Measurements from ENCODE around the gene PADI4. TPM values are rescaled to one million over a fixed set of nuclear protein-coding genes. Genes with fewer than 3 reads are reported as not detected.

The PADI4 gene
- total RNA-seq, 2 donors from 2014 or later: not detected

DNA sequence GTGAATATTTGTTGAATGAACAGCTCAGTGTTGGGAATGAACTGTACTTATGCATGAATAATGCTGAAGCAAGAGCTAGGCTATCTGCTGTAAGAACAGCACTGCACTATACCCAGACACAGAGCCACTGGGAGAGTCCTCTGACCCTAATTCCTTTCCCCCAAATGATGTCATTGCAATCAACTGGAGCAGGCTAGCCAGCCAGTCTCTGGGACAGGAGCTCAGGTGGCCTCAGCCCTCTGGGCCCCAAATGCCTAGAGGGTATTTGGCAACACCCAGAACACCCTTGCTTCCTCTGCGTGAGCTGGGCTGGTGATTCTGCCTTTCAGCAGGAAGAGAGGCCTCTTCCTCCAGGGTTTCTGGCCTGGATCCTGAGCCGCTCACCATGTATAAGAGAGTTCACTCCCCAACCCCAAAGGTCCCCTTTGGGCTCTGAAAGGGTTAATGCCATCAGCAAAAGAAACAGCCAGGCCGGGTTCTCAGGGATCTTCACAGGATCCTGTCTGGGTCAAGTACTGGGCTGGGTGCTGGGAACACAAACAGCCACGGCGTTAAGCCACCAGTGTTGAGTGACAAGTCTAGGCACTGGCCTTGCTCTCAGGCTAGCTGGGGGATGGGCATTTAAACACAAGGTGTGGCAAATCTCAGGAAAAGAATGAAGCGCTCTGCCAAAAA lies 3.7 kb upstream of the PADI4 start:
- ATAC-seq: no peak
- H3K4me1 ChIP-seq: no peaks in the 10 kb centered on the region
- TF ChIP-seq POLR2A (IDR thresholded peaks at IDR 0.05): no peak
- TF ChIP-seq, protein P1, sequence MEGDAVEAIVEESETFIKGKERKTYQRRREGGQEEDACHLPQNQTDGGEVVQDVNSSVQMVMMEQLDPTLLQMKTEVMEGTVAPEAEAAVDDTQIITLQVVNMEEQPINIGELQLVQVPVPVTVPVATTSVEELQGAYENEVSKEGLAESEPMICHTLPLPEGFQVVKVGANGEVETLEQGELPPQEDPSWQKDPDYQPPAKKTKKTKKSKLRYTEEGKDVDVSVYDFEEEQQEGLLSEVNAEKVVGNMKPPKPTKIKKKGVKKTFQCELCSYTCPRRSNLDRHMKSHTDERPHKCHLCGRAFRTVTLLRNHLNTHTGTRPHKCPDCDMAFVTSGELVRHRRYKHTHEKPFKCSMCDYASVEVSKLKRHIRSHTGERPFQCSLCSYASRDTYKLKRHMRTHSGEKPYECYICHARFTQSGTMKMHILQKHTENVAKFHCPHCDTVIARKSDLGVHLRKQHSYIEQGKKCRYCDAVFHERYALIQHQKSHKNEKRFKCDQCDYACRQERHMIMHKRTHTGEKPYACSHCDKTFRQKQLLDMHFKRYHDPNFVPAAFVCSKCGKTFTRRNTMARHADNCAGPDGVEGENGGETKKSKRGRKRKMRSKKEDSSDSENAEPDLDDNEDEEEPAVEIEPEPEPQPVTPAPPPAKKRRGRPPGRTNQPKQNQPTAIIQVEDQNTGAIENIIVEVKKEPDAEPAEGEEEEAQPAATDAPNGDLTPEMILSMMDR (IDR thresholded peaks at IDR 0.05): no peak
- H3K4me3 ChIP-seq: no peak overlapping the region
- no peak overlapping the region for H3K27ac ChIP-seq
- intact Hi-C loops (cut with DNase I): no loop called here
- H3K9me3 ChIP-seq: no peaks in the 10 kb centered on the region
- no peaks in the 10 kb centered on the region for H3K36me3 ChIP-seq (replicated peaks in 1 of 2; ENCODE audit: insufficient read depth in 1 of 2, low read depth in 2 of 2)
- no peaks in the 10 kb centered on the region for H3K27me3 ChIP-seq
- WGBS, 2 donors: 23 to 27% methylated on average over 4 to 6 of the region's 6 CpGs
- peak in 1 of 4 donors; percentile 13 for DNase-seq

DNA sequence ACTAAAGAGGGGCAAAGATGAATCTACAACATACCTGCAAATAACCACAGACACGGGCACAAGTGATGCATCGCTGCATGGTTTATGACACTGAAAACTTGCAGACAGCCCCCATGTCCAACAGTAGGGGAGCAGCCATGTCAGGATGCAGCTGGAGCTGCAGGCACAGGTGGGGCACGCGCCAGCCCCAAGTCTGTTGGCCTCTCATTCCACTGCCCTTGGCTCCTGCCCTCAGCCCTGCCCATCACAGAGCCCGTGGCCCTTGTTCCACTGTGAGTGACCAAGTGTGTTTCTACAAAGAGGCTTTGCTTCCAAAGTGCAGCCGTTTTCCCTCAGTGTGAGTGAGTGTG lies 3.2 kb upstream of the PADI4 start:
- Histone ChIP-seq H3K27me3 (no peaks in the 10 kb centered on the region), H3K36me3 (replicated peaks in 1 of 2; ENCODE audit: insufficient read depth in 1 of 2, low read depth in 2 of 2) (no peaks in the 10 kb centered on the region), H3K9me3 (no peaks in the 10 kb centered on the region), H3K27ac (no peak overlapping the region), H3K4me1 (no peaks in the 10 kb centered on the region), H3K4me3 (no peak overlapping the region)
- DNase-seq (no peak), ATAC-seq (no peak)
- intact Hi-C loops (cut with DNase I): no loop called here
- 59 to 60% methylated on average over 5 to 6 of the region's 6 CpGs for WGBS, 2 donors
- TF ChIP-seq, protein P1 (IDR thresholded peaks at IDR 0.05): no peak
- no peak for TF ChIP-seq POLR2A (IDR thresholded peaks at IDR 0.05)

DNA sequence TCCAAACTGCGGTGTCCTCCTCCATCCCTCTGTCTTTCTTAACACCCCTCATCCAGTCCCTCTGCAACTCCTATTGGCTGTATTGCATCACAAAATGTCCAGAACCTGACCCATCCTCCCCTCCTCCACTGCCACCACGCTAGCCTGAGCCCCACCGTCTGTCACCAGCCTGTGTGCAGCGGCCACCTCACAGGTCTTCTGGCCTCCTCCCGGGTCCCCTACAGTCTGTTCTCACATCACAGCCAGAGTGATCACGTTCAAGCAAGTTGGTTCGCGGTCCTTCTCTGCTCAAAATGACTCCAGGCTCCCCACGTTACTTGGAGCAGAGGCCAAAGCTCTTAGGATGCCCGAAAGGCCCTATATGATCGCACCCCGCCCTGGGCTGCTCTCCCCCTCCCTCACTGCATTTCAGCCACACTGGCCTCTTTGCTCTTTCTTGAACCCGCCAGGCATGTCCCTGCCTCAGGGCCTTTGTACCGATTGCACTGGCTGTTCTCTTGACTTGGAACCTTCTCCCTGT lies 2.4 kb upstream of the PADI4 start:
- no peaks in the 10 kb centered on the region for H3K4me1 ChIP-seq
- H3K4me3 ChIP-seq: no peak overlapping the region
- TF ChIP-seq, protein P1 (IDR thresholded peaks at IDR 0.05): no peak
- no peak for TF ChIP-seq POLR2A (IDR thresholded peaks at IDR 0.05)
- intact Hi-C loops (cut with DNase I): no loop called here
- H3K36me3 ChIP-seq (replicated peaks in 1 of 2; ENCODE audit: insufficient read depth in 1 of 2, low read depth in 2 of 2): no peaks in the 10 kb centered on the region
- 66 to 78% methylated on average over 13 to 14 of the region's 14 CpGs for WGBS, 2 donors
- H3K9me3 ChIP-seq: no peaks in the 10 kb centered on the region
- ATAC-seq (no peak), DNase-seq (no peak)
- no peak overlapping the region for H3K27ac ChIP-seq
- H3K27me3 ChIP-seq: no peaks in the 10 kb centered on the region

DNA sequence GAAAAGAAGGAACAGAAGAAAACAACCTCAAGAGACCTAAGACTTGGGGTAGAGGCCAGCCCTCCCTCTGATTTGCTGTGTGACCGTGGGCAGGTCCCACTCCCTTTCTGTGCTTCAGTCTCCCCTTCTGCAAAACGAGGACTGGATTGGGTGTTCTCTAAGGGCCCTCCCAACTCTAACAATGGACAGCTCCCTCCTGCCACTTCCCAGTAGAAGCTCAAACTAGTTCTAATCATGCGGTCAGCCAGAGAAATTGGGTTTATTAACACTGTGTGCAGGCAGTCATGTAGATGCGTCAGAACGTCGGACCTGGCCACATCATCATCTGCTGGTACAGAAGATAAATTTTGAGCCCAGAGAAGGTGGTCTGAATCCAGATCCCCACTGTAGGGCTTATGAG lies 1.6 kb upstream of the PADI4 start:
- Histone ChIP-seq H3K27me3 (no peaks in the 10 kb centered on the region), H3K4me3 (no peak overlapping the region), H3K27ac (no peak overlapping the region), H3K36me3 (replicated peaks in 1 of 2; ENCODE audit: insufficient read depth in 1 of 2, low read depth in 2 of 2) (no peaks in the 10 kb centered on the region), H3K4me1 (no peaks in the 10 kb centered on the region), H3K9me3 (no peaks in the 10 kb centered on the region)
- WGBS, 2 donors: 66 to 76% methylated on average over 6 of the region's 6 CpGs
- TF ChIP-seq, protein P1 (IDR thresholded peaks at IDR 0.05): no peak
- no peak for TF ChIP-seq POLR2A (IDR thresholded peaks at IDR 0.05)
- ATAC-seq (no peak), DNase-seq (no peak)
- intact Hi-C loops (cut with DNase I): no loop called here

DNA sequence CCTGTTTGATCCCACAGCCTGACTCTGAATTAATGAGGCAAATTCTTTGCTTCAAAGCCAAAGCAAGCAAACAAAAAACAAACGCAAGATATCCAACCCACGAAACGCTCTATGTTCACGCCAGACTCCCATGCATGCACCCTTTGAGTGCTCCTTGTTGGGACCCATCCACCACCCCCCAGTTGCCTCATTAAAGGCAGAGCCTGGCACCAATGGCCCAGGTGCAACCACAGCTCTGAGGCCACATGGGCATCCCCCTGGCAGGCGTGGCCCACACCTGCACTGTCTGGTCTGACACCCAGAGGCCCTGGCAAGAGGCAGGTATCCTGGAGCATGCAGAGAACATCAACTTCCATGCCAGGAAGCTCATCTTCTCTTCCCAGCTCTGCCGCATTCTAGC lies 1.1 kb upstream of the PADI4 start:
- 23 to 41% methylated on average over 6 of the region's 6 CpGs for WGBS, 2 donors
- Histone ChIP-seq H3K27ac (no peak overlapping the region), H3K9me3 (no peaks in the 10 kb centered on the region), H3K4me1 (no peaks in the 10 kb centered on the region), H3K4me3 (no peak overlapping the region), H3K36me3 (replicated peaks in 1 of 2; ENCODE audit: insufficient read depth in 1 of 2, low read depth in 2 of 2) (no peaks in the 10 kb centered on the region), H3K27me3 (no peaks in the 10 kb centered on the region)
- ATAC-seq (no peak), DNase-seq (no peak)
- TF ChIP-seq POLR2A (IDR thresholded peaks at IDR 0.05): no peak
- TF ChIP-seq, protein P1 (IDR thresholded peaks at IDR 0.05): no peak
- intact Hi-C loops (cut with DNase I): no loop called here
